ENCODE measurements around the gene C1QL4.
"Not testable (repeated sequence)": the region's sequence is repeated elsewhere in the genome, so short reads cannot be mapped to it uniquely, and the experiment has no call there.

The C1QL4 gene

DNA sequence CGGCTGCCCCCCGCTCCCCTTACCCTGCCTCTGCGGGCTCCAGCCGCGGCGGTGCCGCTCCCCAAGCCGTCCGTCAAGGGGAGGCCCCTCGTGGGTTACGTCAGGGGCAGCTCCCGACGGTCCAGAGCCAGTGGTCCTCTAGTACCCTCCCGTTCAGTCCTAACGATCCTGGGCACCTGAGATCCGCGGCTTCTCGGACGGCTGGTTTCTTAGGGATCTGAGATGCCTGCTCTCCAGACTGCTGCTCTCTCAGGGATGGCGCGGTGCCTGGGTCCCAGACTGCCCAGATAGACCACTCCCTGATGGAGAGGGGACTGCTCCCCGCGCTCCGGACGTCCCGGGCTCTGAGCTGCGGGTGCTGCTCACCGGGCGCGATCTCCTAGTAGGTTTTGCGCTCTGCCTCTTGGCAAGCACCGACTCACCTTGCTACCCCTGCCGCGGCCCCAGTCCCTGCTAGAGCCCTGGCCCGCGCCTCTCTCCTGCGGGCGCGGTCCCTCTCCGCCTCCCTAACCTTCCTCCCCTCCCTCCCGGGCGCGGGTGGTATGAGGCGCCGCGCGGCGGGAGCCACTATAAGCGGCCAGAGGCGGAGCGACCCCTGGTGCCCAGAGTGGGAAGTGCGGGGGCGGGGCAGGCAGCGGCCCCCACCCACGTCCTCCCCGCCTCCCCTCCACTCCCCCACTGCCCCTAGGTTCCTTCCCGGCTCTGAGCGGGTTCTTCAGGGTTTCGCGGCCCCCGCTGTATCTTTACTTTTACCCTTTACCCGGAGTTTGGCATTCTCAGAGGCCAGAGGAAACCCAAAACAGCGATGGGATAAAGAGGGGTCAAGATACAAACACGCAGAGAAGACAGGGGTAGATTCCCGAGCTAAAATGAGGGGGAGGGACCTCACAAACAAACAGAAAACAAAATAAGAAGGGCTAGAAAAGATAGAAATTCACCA is at the start of gene C1QL4:
Gene C1QL4, minus strand, starts transcription at position 544 of the 940 bp plus-strand sequence. CDS start 711 bp downstream, outside the sequence.
- Histone ChIP-seq H3K36me3 (ENCODE audit: control insufficient read depth, low read length) (no peaks in the 10 kb centered on the region), H3K4me1 (ENCODE audit: control insufficient read depth, low read length) (peaks cover 11% of the 10 kb centered on the region), H3F3A (ENCODE audit: control insufficient read depth, insufficient read depth) (peaks cover 8% of the 10 kb centered on the region), H3K27ac (ENCODE audit: low read depth, low read length) (no peak within 1 kb of the TSS), H3K27me3 (ENCODE audit: control insufficient read depth, low read length) (peaks cover 51% of the 10 kb centered on the region), H3K79me2 (ENCODE audit: control insufficient read depth, low read length) (no peaks in the 10 kb centered on the region), H3K4me2 (ENCODE audit: low read length) (peak within 1 kb of the TSS; percentile 89), H3K9me3 (ENCODE audit: control insufficient read depth, insufficient read depth, low read length) (no peaks in the 10 kb centered on the region), H3K9me2 (replicated peaks; ENCODE audit: control insufficient read depth, low read length) (no peaks in the 10 kb centered on the region), H4K20me1 (ENCODE audit: control insufficient read depth, insufficient read depth, low read depth, low read length) (no peaks in the 10 kb centered on the region), H3K4me3 (ENCODE audit: low read length) (peak within 1 kb of the TSS; percentile 64)
- TF ChIP-seq, protein P1, sequence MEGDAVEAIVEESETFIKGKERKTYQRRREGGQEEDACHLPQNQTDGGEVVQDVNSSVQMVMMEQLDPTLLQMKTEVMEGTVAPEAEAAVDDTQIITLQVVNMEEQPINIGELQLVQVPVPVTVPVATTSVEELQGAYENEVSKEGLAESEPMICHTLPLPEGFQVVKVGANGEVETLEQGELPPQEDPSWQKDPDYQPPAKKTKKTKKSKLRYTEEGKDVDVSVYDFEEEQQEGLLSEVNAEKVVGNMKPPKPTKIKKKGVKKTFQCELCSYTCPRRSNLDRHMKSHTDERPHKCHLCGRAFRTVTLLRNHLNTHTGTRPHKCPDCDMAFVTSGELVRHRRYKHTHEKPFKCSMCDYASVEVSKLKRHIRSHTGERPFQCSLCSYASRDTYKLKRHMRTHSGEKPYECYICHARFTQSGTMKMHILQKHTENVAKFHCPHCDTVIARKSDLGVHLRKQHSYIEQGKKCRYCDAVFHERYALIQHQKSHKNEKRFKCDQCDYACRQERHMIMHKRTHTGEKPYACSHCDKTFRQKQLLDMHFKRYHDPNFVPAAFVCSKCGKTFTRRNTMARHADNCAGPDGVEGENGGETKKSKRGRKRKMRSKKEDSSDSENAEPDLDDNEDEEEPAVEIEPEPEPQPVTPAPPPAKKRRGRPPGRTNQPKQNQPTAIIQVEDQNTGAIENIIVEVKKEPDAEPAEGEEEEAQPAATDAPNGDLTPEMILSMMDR (IDR thresholded peaks at IDR 0.05; ENCODE audit: low read depth, low read length, poor library complexity, severe bottlenecking): peak; percentile 94
- TF ChIP-seq EZH2phosphoT487 (IDR thresholded peaks at IDR 0.05; ENCODE audit: borderline replicate concordance, low read length): no peak

DNA sequence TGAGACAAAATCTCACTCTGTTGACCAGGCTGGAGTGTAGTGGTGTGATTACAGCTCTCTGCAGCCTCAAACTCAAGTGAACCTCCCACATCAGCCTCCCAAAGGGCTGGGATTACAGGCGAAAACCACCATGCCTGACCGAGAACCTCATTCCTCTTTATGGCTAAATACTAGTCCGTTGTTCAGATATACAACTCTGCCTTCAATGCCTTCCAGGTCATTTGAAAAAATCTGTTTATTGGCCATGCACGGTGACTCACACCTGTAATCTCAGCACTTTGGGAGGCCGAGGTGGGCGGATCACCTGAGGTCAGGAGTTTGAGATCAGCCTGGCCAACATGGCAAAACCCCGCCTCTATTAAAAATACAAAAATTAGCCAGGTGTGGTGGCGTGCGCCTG is 43.2 kb upstream of the C1QL4 start:
- not testable (repeated sequence) for H3K4me2 ChIP-seq (ENCODE audit: low read length); H3F3A ChIP-seq (ENCODE audit: control insufficient read depth, insufficient read depth); H3K27ac ChIP-seq (ENCODE audit: low read depth, low read length); H3K9me2 ChIP-seq (replicated peaks; ENCODE audit: control insufficient read depth, low read length); H3K27me3 ChIP-seq (ENCODE audit: control insufficient read depth, low read length); H3K9me3 ChIP-seq (ENCODE audit: control insufficient read depth, insufficient read depth, low read length); H3K36me3 ChIP-seq (ENCODE audit: control insufficient read depth, low read length); H3K4me1 ChIP-seq (ENCODE audit: control insufficient read depth, low read length); H3K4me3 ChIP-seq (ENCODE audit: low read length)
- Histone ChIP-seq H4K20me1 (ENCODE audit: control insufficient read depth, insufficient read depth, low read depth, low read length) (peaks cover 10% of the 10 kb centered on the region), H3K79me2 (ENCODE audit: control insufficient read depth, low read length) (peaks cover 76% of the 10 kb centered on the region)

DNA sequence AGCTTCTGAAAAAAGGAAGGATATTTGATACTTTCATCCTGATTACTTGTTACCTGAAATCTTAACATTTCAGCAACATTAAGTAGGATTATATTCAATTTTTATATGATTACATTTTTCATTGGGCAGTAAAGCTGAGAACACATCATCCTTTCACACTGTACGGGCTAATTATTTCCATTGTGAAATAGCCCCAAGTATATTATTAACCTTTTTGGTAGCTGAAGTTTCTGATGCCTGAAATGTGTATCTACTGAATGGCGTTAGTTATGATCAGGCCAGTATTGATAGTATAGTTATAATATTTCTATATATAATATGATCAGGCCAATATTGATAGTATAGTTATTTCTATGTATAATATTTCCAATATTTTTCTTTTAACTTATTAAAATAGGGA is 40.4 kb upstream of the C1QL4 start:
- H3K36me3 ChIP-seq (ENCODE audit: control insufficient read depth, low read length): peaks cover 2% of the 10 kb centered on the region; the same call in 1 of the 2 replicates
- no peaks in the 10 kb centered on the region for H3K4me1 ChIP-seq (ENCODE audit: control insufficient read depth, low read length)
- H4K20me1 ChIP-seq (ENCODE audit: control insufficient read depth, insufficient read depth, low read depth, low read length): peaks cover 4% of the 10 kb centered on the region; the same call in 1 of the 2 replicates
- peaks cover 77% of the 10 kb centered on the region for H3K79me2 ChIP-seq (ENCODE audit: control insufficient read depth, low read length)
- H3K27ac ChIP-seq (ENCODE audit: low read depth, low read length): no peak overlapping the region
- no peaks in the 10 kb centered on the region for H3K9me2 ChIP-seq (replicated peaks; ENCODE audit: control insufficient read depth, low read length)
- H3K9me3 ChIP-seq (ENCODE audit: control insufficient read depth, insufficient read depth, low read length): no peaks in the 10 kb centered on the region
- H3K27me3 ChIP-seq (ENCODE audit: control insufficient read depth, low read length): no peaks in the 10 kb centered on the region
- TF ChIP-seq, protein P1 (IDR thresholded peaks at IDR 0.05; ENCODE audit: low read depth, low read length, poor library complexity, severe bottlenecking): no peak
- no peak for TF ChIP-seq EZH2phosphoT487 (IDR thresholded peaks at IDR 0.05; ENCODE audit: borderline replicate concordance, low read length)
- no peaks in the 10 kb centered on the region for H3F3A ChIP-seq (ENCODE audit: control insufficient read depth, insufficient read depth)
- H3K4me2 ChIP-seq (ENCODE audit: low read length): no peak overlapping the region
- H3K4me3 ChIP-seq (ENCODE audit: low read length): no peak overlapping the region

DNA sequence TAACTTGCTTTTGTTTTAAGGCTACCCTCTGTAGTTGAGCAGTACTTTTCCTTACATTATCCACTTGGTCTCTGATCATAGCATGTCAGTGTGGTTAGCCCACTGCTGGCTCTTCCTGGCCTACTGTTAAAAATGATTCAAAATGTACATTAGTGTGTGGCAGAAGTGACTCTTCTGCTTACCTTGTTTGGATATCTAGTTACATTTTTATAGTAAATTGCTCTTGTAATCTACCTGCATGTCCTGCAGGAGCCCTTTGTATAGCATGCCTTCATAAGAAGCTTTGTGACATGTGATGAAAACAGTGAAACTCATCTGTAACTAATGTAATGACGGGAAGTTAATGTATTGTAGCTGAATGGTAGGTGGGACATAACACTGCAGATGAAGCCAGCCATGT is 38.4 kb upstream of the C1QL4 start:
- Histone ChIP-seq H3K79me2 (ENCODE audit: control insufficient read depth, low read length) (peaks cover 80% of the 10 kb centered on the region), H4K20me1 (ENCODE audit: control insufficient read depth, insufficient read depth, low read depth, low read length) (peaks cover 4% of the 10 kb centered on the region; the same call in 1 of the 2 replicates), H3K9me2 (replicated peaks; ENCODE audit: control insufficient read depth, low read length) (no peaks in the 10 kb centered on the region), H3F3A (ENCODE audit: control insufficient read depth, insufficient read depth) (peaks cover under 1% of the 10 kb centered on the region; the same call in 1 of the 2 replicates), H3K9me3 (ENCODE audit: control insufficient read depth, insufficient read depth, low read length) (no peaks in the 10 kb centered on the region), H3K27me3 (ENCODE audit: control insufficient read depth, low read length) (no peaks in the 10 kb centered on the region), H3K27ac (ENCODE audit: low read depth, low read length) (no peak overlapping the region), H3K4me2 (ENCODE audit: low read length) (no peak overlapping the region), H3K36me3 (ENCODE audit: control insufficient read depth, low read length) (peaks cover 9% of the 10 kb centered on the region; the same call in 1 of the 2 replicates), H3K4me3 (ENCODE audit: low read length) (no peak overlapping the region), H3K4me1 (ENCODE audit: control insufficient read depth, low read length) (peaks cover 2% of the 10 kb centered on the region)
- TF ChIP-seq, protein P1 (IDR thresholded peaks at IDR 0.05; ENCODE audit: low read depth, low read length, poor library complexity, severe bottlenecking): no peak
- TF ChIP-seq EZH2phosphoT487 (IDR thresholded peaks at IDR 0.05; ENCODE audit: borderline replicate concordance, low read length): no peak
